Stimulated activated CD4-positive, alpha-beta T cell treated with anti-CD3 and anti-CD28 coated beads, Interleukin-12 subunit alpha, Interleukin-12 subunit beta, amount 100 ng/mL, for 48 hours (primary cell): ENCODE data around the gene ECSIT.
"Not testable (repeated sequence)": the region's sequence is repeated elsewhere in the genome, so short reads cannot be mapped to it uniquely, and the experiment has no call there.

Experiments
- DNase-seq, 3 donors: peaks; one replicate each; pipeline ENCODE4 v3.0.0-alpha.2; 2020; ENCODE audit warnings: low read depth in 2 of 3, low spot score in 1 of 3

The ECSIT gene

DNA sequence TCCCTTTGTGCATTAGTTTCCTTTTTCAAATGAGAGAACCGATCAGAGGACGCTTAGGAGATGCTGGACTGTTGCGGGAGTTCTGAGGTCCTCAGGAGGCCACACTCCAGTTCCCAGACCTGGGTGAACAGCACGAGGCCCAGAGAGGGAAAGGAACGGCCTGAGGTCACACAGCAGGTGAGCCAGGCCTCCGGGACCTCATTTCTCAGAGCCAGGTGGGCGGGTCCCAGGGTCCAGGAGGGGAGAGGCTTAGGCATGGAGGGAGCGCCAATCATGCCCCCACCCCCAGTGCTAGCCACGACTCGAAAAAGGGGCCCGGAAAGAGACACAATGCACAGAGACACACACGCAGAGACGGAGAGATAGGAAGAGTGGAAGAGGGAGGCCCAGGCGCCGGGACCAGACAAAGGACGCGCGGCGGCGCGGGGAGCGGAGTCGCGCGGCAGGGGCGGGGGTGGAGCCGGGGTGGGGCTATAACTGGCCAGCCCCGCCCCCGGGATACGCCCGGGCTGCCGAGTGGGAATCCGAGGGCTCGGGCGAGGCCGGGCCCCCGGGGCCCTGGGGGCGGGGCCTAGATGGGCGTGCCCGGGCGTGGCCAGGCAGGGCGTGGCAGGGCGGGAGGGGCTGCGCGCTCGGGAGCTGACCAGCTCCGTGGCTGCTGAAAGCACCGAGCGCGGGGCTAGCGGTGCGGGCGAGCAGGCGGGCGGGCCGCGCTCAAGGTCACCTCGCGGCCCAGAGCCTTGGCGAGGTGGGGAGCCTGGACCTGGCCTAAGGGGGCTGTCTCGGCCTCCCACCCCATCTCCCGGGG is 49.6 kb downstream of the ECSIT start:
- DNase-seq = peak in 2 of 3 donors; percentile 13 to 23

DNA sequence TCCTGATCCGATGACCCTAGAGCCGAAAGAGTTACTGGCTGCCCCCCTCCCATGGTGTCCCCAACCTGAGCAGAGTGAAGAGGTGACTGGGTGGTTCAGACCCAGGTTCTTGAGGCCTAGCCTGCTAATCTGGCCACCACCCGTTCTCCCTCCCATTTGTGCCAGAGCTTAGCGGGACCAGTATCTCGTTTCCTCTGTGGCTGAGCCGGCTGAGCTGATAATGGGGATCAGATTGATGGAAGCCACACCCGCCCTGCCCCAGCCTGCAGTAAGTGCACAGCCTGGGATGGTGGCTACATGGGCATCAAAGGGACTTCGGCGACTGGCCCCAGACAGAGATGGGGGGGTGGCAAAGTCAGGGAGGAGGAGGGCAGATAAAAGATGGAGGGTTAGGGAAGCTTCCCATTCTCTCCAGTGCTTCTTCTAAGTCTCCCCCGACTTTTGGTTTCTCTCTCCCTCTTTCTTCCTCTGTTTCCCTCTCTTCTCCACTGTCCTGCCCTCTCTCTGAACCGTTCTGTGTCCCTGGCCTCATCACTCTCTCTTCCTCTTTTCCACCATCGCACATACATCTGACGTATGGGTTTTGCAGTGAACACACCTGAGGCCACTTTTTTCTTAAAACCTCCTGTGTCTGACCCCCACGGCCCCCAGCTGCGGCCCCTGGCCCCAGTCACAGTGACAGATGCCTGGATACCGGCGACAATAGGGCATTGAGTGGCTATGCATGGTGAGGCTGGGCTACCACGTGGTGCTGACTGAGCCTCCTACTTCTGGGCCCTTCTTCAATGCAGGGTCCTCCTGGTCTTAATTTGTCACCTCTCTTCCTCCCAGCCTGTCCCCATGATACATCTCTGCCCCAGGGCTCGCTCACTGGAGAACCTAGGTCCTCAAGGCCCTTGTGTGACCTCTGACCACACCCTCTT is 50.5 kb downstream of the ECSIT start:
- DNase-seq = no peak

DNA sequence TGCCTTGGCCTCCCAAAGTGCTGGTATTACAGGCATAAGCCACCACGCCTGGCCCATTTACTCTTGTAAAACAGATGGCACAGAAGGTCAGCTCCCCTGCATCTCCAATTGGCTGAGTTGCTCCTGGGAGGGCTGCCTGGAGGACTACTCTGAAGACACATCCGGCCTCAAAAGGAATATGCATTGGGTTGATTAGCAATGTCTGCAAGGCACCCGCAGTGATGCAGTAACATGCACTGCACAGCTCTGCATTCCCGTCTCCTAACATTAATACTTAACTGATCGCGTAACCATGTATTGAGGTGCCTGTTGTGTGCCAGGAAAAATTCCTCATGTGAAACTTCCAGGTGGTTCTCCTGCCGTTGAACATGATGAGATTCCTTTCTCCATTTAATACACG is 53.1 kb downstream of the ECSIT start:
- no peak for DNase-seq

DNA sequence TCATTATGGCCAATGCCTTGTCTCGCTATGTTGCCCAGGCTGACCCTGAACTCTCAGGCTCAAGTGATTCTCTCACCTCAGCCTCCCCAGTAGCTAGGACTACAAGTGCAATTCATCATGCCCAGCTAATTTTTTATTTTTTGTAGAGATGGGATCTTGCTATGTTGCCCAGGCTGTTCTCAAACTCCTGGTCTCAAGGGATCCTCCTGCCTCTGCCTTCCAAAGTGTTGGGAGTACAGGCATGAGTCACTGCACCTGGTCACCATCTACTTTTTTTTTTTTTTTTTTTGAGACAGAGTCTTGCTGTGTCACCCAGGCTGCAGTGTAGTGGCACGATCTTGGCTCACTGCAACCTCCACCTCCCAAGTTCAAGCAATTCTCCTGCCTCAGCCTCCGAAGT is 53.6 kb downstream of the ECSIT start:
- DNase-seq = not testable (repeated sequence)

DNA sequence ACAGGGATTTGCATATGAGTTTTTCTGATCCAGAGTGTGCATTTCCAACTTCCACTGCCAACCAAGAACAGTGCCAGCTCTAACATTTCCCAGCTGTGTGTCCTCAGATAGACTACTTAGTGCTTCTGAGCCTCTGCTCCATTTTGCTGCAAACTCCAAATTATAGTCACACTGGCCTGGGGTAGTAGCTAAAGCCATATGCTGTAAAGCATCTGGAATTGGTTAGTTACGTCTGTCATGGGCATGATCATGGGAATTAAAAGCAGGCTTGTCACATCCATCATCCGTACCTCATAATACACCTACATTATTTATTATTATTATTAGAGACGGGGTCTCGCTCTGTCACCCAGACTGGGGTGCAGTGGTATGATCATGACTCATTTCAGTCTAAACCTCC is 55.2 kb downstream of the ECSIT start:
- no peak for DNase-seq

DNA sequence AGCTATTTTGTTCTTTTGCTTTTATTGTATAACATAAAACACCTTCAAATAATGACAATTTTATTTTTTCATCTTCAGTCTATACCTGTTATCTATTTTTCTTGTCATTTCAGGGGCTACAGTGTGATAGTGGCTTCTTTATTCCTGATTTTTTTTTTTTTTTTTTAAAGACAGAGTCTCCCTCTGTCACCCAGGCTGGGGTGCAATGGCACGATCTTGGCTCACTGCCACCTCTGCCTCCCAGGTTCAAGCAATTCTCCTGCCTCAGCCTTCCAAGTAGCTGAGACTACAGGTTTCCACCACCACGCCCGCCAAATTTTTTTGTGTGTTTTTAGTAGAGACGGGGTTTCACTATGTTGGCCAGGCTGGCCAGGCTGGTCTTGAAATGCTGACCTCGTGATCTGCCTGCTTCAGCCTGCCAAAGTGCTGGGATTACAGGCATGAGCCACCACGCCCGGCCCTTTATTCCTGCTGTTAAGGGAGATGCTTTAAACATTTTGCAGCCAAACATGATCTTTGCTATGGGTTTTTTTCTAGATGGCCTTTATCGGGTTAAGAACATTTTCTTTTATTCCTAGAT is 60.6 kb downstream of the ECSIT start:
- DNase-seq = not testable (repeated sequence)

DNA sequence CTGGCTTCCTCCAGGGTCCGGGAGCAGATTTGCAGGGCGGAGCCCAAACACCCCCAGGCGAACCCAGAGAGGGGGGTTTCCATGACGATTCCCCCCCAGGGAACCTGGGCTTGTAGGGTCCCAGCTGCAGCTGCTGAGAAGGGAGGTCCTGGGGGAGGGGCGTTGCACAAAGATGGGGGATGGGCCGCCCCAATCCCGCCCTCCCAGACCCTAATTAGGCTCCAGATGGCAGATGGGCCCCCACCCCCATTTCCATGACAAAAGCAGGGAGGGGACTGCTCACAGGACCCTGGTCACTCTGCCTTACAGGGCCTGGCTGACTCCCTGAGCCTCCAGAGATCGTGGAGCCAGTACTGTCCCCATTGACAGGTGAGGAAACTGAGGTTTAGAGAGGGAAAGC is 63.3 kb downstream of the ECSIT start:
- no peak for DNase-seq

DNA sequence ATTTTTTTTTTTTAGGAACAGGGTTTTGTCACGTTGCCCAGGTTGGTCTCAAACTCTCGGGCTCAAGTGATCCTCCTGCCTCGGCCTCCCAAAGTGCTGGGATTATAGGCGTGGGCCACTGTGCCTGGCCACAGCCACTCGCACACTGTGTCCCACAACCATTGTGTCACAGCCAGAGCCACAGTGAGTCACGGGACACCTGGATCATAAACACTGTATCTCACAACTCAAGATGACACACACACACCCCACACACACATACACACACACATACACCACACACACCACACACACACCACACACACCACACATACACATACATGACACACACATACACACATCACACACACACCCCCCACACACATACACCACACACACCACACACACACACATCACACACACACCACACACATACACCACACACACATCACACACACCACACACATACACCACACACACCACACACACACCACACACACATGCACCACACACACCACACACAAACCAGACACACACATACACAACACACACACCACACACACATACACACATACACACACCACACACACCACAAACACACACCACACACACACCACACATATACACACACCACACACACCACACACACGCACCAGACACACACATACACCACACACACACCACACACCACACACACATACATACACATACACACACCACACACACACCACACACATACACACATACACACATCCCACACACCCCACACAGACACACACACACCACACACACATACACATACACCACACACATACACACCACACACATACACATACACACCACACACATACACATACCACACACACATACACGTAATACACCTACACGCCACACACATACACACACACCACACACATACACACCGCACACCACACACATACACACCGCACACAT is 64.3 kb downstream of the ECSIT start:
- no peak for DNase-seq

DNA sequence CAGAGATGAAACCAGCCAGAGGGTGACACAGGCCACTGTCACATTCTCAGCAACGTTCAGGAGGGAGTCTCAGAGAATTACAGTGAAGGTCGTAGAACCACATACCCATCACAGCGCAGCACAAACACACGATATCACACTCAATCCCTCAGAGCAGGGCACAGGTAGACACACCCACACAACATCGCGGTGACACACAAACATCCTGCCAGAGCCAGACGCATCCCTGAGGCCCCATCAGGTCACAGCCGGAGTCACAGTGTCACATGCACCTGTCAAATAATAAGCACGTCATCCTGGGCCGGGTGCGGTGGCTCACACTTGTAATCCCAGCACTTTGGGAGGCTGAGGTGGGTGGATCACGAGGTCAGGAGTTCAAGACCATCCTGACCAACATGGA is 65.5 kb downstream of the ECSIT start:
- DNase-seq = no peak

DNA sequence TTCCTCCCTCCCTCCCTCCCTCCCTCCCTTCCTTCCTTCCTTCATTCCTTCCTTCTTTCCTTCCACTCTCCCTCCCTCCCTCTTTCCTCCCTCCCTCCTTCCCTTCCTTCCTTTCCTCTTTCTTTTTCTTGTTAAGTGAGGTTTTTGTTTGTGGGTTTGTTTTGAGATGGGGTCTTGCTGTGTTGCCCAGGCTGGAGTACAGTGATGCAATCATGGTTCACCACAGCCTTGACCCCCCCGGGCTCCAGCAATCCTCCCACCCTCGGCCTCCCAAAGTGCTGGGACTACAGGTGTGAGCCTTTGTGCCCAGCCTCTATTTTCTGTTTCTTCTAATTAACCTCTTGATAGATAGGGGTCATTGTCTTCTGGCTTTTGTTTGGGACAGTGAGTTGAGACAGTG is 67.5 kb downstream of the ECSIT start:
- DNase-seq = no peak

DNA sequence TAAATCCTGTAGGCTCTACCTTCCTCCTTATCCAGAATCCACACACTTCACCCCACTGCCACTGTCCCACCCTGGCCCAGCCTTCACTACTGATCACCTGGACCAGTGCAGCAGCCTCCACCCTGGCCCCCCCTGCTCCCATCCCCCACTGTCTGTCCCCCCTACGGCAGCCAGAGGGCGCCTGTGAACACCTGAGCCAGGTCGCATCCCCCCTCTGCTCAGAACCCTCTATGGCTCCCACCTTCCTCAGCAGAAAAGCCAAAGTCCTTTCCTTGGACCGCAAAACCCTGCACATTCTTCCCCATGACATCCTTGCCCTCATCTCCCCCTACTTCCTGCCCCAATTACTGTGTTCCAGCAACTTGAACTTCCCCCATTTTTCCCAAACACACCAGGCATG is 68.7 kb downstream of the ECSIT start:
- no peak for DNase-seq

DNA sequence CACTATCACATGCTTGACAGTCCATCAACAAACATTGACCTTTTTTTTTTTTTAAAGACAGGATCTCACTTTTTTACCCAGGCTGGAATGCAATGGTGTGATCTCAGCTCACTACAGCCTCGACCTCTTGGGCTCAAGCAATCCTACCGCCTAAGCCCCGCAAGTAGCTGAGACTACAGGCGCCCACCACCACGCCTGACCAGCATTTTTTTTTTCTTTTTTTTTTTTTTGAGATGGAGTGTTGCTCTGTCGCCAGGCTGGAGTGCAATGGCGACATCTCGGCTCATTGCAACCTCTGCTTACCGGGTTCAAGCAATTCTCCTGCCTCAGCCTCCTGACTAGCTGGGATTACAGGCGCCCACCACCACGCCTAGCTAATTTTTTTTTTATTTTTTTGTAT is 70.0 kb downstream of the ECSIT start:
- DNase-seq = not testable (repeated sequence)

DNA sequence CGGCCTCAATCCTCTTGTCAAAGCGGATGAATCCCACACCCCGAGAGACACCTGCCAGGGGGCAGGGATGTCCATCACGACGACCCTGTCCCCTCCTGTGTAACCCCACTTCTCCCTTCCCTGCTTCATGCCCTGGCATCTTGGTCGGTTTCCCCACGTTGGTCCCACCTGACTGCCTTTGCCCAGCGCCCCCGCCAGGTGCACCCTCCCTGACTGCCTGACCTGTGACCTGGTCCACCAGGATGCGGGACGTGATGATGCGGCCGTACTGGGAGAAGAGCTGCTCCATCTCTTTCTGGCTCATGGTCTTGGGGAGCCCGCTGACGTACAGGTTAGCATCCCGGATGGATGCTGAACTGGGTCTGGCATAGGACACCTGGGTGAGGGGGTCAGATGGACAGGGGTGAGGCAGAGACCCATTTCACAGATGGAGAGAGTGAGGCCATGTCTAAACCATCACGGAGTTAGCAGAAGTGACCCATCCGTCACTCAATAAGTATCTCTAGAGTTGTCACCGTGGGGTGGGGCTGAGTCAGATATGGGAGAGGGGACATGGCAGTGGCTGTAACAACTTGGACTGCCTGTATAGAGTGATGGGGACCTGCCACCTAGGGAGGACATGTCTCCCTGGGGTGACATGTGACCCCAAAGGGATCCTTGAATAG is 70.6 kb downstream of the ECSIT start:
- DNase-seq = no peak

DNA sequence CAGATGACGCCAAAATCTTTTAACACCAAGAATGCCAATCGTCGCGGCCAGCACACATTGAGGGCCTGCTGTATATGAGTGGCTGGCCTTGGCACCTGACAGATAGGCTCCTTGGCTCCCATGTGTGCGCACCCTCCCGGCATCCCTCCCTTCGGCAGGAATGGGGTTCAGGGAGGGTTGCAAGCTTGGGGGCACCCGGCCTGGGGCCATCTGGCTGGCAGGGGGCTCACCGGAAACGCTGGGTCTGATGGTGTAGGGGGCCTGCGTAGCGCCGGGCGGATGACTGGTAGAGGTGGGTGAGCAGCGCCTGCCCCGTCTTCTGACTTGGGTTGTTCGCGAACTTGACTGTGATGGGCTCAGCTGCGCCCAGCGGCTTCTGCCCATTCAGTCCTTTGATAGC is 71.1 kb downstream of the ECSIT start:
- DNase-seq = no peak

DNA sequence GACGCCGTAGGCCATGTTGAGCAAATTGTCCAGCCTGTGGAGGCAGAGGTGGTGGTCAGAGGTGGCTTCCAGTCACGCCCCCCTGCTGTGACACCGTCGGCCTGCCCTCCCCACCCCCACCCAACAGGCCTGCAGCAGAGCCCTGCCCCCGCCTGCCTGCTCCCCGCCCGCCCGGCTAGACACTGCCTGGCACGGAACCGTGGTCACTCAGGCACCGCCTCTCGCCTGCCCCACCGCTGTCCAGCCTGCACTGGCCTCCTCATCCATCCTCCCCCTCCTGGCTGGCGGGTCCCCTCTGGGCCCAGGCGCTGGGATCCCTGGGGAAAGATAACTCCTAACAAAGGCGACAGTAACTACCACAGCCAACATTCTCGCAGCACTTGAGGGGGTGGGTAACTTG is 71.8 kb downstream of the ECSIT start:
- no peak for DNase-seq

DNA sequence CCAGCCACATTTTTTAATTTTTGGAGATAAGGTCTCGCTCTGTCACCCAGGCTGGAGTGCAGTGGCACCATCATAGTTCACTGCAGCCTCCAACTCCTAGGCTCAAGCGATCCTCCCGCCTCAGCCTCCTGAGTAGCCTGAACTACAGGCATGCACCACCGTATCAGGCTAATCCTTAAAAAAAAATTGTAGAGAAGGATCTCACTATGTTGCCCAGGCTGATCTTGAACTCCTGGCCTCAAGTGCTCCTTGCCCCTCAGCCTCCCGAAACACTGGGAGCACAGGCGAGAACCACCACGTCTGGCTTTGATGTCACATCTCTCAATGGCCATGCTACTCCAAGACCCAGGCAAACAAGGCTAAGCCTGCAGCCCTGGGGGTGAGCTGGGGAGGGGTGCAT is 72.3 kb downstream of the ECSIT start:
- DNase-seq = no peak
